Dedifferentiated amniotic fluid mesenchymal stem cell (primary cell): Measurements from ENCODE around the gene CEMIP2.
A peak's percentile ranks its signal among the peaks of the same experiment; 100 is the strongest.
"Not testable (repeated sequence)": the region's sequence is repeated elsewhere in the genome, so short reads cannot be mapped to it uniquely, and the experiment has no call there.

ENCODE experiments used
- DNase-seq: peaks from one replicate; pipeline ENCODE4 v3.0.0-alpha.2; 2016; ENCODE audit errors: extremely low spot score

Gene CEMIP2

GRCh38 chr9:71680189-71680980 is 87.9 kb downstream of the CEMIP2 start:
- DNase-seq = peak; percentile 53

- no peak for DNase-seq
Observed at GRCh38 chr9:71678999-71679398, 89.3 kb downstream of the CEMIP2 start.

- DNase-seq = no peak
Observed at GRCh38 chr9:71677209-71677608, 91.1 kb downstream of the CEMIP2 start.

GRCh38 chr9:71676460-71676859 is 91.9 kb downstream of the CEMIP2 start:
- DNase-seq = no peak

GRCh38 chr9:71675857-71676165 is 92.5 kb downstream of the CEMIP2 start:
- no peak for DNase-seq

GRCh38 chr9:71675105-71675856 is 93.0 kb downstream of the CEMIP2 start:
- DNase-seq = no peak

- no peak for DNase-seq
Observed at GRCh38 chr9:71672573-71672972, 95.7 kb downstream of the CEMIP2 start.

GRCh38 chr9:71671289-71671688 is 97.0 kb downstream of the CEMIP2 start:
- no peak for DNase-seq

GRCh38 chr9:71670121-71670520 is 98.2 kb downstream of the CEMIP2 start:
- no peak for DNase-seq

- no peak for DNase-seq
Observed at GRCh38 chr9:71669284-71669995, 98.9 kb downstream of the CEMIP2 start.

GRCh38 chr9:71668717-71669116 is 99.6 kb downstream of the CEMIP2 start:
- DNase-seq = no peak

GRCh38 chr9:71665247-71665646 is 103.1 kb downstream of the CEMIP2 start:
- no peak for DNase-seq

GRCh38 chr9:71664566-71664965 is 103.7 kb downstream of the CEMIP2 start:
- no peak for DNase-seq

GRCh38 chr9:71663931-71664459 is 104.3 kb downstream of the CEMIP2 start:
- peak; percentile 52 for DNase-seq

GRCh38 chr9:71663216-71663615 is 105.1 kb downstream of the CEMIP2 start:
- DNase-seq = no peak

- no peak for DNase-seq
Observed at GRCh38 chr9:71662082-71662481, 106.2 kb downstream of the CEMIP2 start.

- DNase-seq = not testable (repeated sequence)
Observed at GRCh38 chr9:71657276-71657675, 111.0 kb downstream of the CEMIP2 start.

GRCh38 chr9:71656496-71656895 is 111.8 kb downstream of the CEMIP2 start:
- no peak for DNase-seq

GRCh38 chr9:71655778-71656177 is 112.5 kb downstream of the CEMIP2 start:
- no peak for DNase-seq

GRCh38 chr9:71655141-71655540 is 113.2 kb downstream of the CEMIP2 start:
- no peak for DNase-seq

- no peak for DNase-seq
Observed at GRCh38 chr9:71652480-71652879, 115.8 kb downstream of the CEMIP2 start.

GRCh38 chr9:71648453-71648852 is 119.9 kb downstream of the CEMIP2 start:
- DNase-seq = no peak
